Astrocyte of the spinal cord (primary cell): ENCODE results near the gene HEBP1.

Source experiments
- DNase-seq: peaks from one replicate; pipeline ENCODE4 v3.0.0; 2011; ENCODE audit warnings: low read depth, low spot score
- H3K4me3 ChIP-seq: 2 replicates; pipeline ENCODE4 v1.5.1; 2011; ENCODE audit warnings: low read depth, mild to moderate bottlenecking, low read length, moderate library complexity
- CTCF ChIP-seq: IDR thresholded peaks from 2 replicates; pipeline ENCODE4 v1.5.1; 2012; ENCODE audit warnings: low read depth, mild to moderate bottlenecking, low read length, inconsistent platforms
- in situ Hi-C: cut with HindIII; loops from 2 replicates; pipeline ENCODE4 v1.10.0; 2017; ENCODE audit warnings: low sequenced_read_pairs

The HEBP1 gene

GRCh38 chr12:12947902-12948301, 52.2 kb downstream of the HEBP1 start:
- H3K4me3 ChIP-seq: no peak overlapping the region
- in situ Hi-C loops: no loop called here
- DNase-seq: no peak
- TF ChIP-seq CTCF: no peak

- DNase-seq: no peak
- no peak overlapping the region for H3K4me3 ChIP-seq
- in situ Hi-C loops: no loop called here
- no peak for TF ChIP-seq CTCF
Measured at GRCh38 chr12:12946686-12947355, 53.2 kb downstream of the HEBP1 start.

GRCh38 chr12:12945591-12945990, 54.5 kb downstream of the HEBP1 start:
- no peak for TF ChIP-seq CTCF
- no peak overlapping the region for H3K4me3 ChIP-seq
- in situ Hi-C loops: no loop called here
- no peak for DNase-seq

- in situ Hi-C loops: no loop called here
- no peak overlapping the region for H3K4me3 ChIP-seq
- DNase-seq: no peak
- TF ChIP-seq CTCF: no peak
Measured at GRCh38 chr12:12943586-12944260, 56.3 kb downstream of the HEBP1 start.

- H3K4me3 ChIP-seq: no peak overlapping the region
- TF ChIP-seq CTCF: no peak
- DNase-seq: no peak
- in situ Hi-C loops: no loop called here
Measured at GRCh38 chr12:12941450-12942350, 58.4 kb downstream of the HEBP1 start.

GRCh38 chr12:12939888-12940287, 60.2 kb downstream of the HEBP1 start:
- no peak overlapping the region for H3K4me3 ChIP-seq
- in situ Hi-C loops: no loop called here
- TF ChIP-seq CTCF: no peak
- DNase-seq: no peak
